ENCODE results near the gene SLC25A26.
"Not testable (repeated sequence)": the region's sequence is repeated elsewhere in the genome, so short reads cannot be mapped to it uniquely, and the experiment has no call there.

Gene SLC25A26

GRCh38 chr3:66271231-66271630, 50.4 kb downstream of the SLC25A26 start:
- DNase-seq = no peak

- no peak for DNase-seq
Measured at GRCh38 chr3:66272016-66272415, 51.2 kb downstream of the SLC25A26 start.

- DNase-seq = not testable (repeated sequence)
Measured at GRCh38 chr3:66274837-66275236, 54.0 kb downstream of the SLC25A26 start.

- peak; percentile 66 for DNase-seq
Measured at GRCh38 chr3:66276705-66277274, 56.0 kb downstream of the SLC25A26 start.

GRCh38 chr3:66279168-66279567, 58.4 kb downstream of the SLC25A26 start:
- DNase-seq = no peak

GRCh38 chr3:66280304-66280703, 59.5 kb downstream of the SLC25A26 start:
- no peak for DNase-seq

- DNase-seq = not testable (repeated sequence)
Measured at GRCh38 chr3:66291922-66292321, 71.1 kb downstream of the SLC25A26 start.

- DNase-seq = no peak
Measured at GRCh38 chr3:66297260-66297873, 76.6 kb downstream of the SLC25A26 start.

- DNase-seq = no peak
Measured at GRCh38 chr3:66297900-66298299, 77.1 kb downstream of the SLC25A26 start.

GRCh38 chr3:66298591-66298990, 77.8 kb downstream of the SLC25A26 start:
- DNase-seq = no peak

GRCh38 chr3:66299085-66299484, 78.3 kb downstream of the SLC25A26 start:
- not testable (repeated sequence) for DNase-seq

- DNase-seq = no peak
Measured at GRCh38 chr3:66299891-66300290, 79.1 kb downstream of the SLC25A26 start.

- DNase-seq = peak; percentile 48
Measured at GRCh38 chr3:66302288-66302687, 81.5 kb downstream of the SLC25A26 start.

- DNase-seq = peak; percentile 55
Measured at GRCh38 chr3:66303491-66303901, 82.7 kb downstream of the SLC25A26 start.

GRCh38 chr3:66304293-66304692, 83.5 kb downstream of the SLC25A26 start:
- no peak for DNase-seq

- DNase-seq = not testable (repeated sequence)
Measured at GRCh38 chr3:66306086-66306485, 85.3 kb downstream of the SLC25A26 start.

- not testable (repeated sequence) for DNase-seq
Measured at GRCh38 chr3:66306991-66307390, 86.2 kb downstream of the SLC25A26 start.

- DNase-seq = no peak
Measured at GRCh38 chr3:66312039-66312438, 91.2 kb downstream of the SLC25A26 start.

- DNase-seq = no peak
Measured at GRCh38 chr3:66314455-66314854, 93.7 kb downstream of the SLC25A26 start.

GRCh38 chr3:66317750-66318376, 97.1 kb downstream of the SLC25A26 start:
- no peak for DNase-seq

GRCh38 chr3:66320390-66320789, 99.6 kb downstream of the SLC25A26 start:
- DNase-seq = no peak

- no peak for DNase-seq
Measured at GRCh38 chr3:66322436-66322835, 101.6 kb downstream of the SLC25A26 start.

- DNase-seq = no peak
Measured at GRCh38 chr3:66326340-66326739, 105.5 kb downstream of the SLC25A26 start.

GRCh38 chr3:66335671-66336070, 114.9 kb downstream of the SLC25A26 start:
- DNase-seq = no peak
